ENCODE measurements around the gene QRICH2. TPM values are rescaled to one million over a fixed set of nuclear protein-coding genes. Genes with fewer than 3 reads are reported as not detected.

The QRICH2 gene, protein sequence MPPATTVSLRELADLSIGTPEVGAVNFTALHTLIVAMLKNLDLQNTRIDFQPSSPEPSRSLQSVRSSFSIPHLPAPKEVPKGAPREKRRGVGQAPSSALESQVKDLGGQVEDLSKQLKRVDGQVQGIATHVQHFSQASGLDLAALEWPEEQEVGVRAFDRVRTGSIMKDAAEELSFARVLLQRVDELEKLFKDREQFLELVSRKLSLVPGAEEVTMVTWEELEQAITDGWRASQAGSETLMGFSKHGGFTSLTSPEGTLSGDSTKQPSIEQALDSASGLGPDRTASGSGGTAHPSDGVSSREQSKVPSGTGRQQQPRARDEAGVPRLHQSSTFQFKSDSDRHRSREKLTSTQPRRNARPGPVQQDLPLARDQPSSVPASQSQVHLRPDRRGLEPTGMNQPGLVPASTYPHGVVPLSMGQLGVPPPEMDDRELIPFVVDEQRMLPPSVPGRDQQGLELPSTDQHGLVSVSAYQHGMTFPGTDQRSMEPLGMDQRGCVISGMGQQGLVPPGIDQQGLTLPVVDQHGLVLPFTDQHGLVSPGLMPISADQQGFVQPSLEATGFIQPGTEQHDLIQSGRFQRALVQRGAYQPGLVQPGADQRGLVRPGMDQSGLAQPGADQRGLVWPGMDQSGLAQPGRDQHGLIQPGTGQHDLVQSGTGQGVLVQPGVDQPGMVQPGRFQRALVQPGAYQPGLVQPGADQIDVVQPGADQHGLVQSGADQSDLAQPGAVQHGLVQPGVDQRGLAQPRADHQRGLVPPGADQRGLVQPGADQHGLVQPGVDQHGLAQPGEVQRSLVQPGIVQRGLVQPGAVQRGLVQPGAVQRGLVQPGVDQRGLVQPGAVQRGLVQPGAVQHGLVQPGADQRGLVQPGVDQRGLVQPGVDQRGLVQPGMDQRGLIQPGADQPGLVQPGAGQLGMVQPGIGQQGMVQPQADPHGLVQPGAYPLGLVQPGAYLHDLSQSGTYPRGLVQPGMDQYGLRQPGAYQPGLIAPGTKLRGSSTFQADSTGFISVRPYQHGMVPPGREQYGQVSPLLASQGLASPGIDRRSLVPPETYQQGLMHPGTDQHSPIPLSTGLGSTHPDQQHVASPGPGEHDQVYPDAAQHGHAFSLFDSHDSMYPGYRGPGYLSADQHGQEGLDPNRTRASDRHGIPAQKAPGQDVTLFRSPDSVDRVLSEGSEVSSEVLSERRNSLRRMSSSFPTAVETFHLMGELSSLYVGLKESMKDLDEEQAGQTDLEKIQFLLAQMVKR (N-terminal part only)
- total RNA-seq = 2.1 and 3.8 TPM in 2 replicates

DNA sequence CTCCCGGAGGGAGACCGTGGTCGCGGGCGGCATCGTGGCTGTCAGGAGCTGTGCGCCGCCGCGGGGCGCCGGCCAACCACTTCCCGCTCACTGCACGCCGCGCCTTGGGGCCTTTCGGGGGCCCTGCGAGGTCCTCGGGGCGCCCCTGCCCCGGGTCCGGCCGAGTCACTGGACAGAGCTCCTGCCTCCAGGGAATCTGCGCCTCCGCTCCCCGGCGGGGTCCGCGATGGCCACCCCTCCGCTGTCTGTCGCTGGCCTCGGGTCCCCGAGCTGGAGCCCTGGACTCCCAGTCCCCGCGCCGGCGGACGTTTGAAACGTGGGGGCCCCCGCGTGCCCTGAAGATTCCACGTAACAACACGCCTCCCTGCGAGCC is at the start of gene QRICH2:
QRICH2 (minus strand) TSS at position 311 of the 373 bp plus-strand sequence; CDS start at position 33, 278 bp downstream.
- FAIRE-seq (no peak), DNase-seq (ENCODE audit: low read depth) (no peak)
- Histone ChIP-seq H3K27me3 (ENCODE audit: control insufficient read depth, insufficient read depth, low read length) (no peaks in the 10 kb centered on the region), H3K36me3 (ENCODE audit: control insufficient read depth, insufficient read depth, low read length) (peaks cover 4% of the 10 kb centered on the region), H3K4me3 (ENCODE audit: low read depth, low read length) (no peak within 1 kb of the TSS)
- TF ChIP-seq, protein P1, sequence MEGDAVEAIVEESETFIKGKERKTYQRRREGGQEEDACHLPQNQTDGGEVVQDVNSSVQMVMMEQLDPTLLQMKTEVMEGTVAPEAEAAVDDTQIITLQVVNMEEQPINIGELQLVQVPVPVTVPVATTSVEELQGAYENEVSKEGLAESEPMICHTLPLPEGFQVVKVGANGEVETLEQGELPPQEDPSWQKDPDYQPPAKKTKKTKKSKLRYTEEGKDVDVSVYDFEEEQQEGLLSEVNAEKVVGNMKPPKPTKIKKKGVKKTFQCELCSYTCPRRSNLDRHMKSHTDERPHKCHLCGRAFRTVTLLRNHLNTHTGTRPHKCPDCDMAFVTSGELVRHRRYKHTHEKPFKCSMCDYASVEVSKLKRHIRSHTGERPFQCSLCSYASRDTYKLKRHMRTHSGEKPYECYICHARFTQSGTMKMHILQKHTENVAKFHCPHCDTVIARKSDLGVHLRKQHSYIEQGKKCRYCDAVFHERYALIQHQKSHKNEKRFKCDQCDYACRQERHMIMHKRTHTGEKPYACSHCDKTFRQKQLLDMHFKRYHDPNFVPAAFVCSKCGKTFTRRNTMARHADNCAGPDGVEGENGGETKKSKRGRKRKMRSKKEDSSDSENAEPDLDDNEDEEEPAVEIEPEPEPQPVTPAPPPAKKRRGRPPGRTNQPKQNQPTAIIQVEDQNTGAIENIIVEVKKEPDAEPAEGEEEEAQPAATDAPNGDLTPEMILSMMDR (IDR thresholded peaks at IDR 0.05; ENCODE audit: insufficient read depth, low read length, severe bottlenecking) = no peak

- DNase-seq (ENCODE audit: low read depth) (no peak), FAIRE-seq (no peak)
These were observed 49.6 kb upstream of the QRICH2 start for GRCh38 chr17:76357597-76358158.

DNA sequence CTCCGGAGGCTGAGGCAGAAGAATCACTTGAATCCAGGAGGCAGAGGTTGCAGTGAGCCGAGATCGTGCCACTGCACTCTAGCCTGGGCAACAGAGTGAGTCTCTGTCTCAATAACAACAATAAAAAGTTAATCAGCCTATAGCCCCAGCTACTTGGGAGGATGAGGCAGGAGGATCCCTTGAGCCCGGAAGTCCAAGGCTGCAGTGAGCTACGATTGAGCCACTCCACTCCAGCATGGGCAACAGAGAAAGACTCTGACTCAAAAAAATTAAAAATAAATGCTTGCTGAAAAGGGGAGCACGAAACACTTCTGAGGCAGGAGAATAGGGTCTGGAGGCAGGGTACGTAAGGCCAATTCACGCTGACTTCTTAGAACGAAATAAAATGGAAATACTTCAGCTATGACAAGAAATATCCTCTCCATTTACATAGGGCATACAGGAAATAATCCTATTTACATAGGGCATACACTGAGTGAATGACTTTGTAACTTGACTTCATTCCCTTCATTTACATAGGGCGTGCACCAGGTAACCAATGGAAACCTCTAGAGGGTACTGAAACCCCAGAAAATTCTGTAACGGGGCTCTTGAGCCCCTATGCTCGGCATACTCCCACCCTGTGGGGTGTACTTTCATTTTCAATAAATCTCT is 48.9 kb upstream of the QRICH2 start:
- H3K4me3 ChIP-seq (ENCODE audit: low read depth, low read length) = no peak overlapping the region
- H3K36me3 ChIP-seq (ENCODE audit: control insufficient read depth, insufficient read depth, low read length) = no peaks in the 10 kb centered on the region
- FAIRE-seq (no peak), DNase-seq (ENCODE audit: low read depth) (peak; percentile 40)
- TF ChIP-seq, protein P1 (IDR thresholded peaks at IDR 0.05; ENCODE audit: insufficient read depth, low read length, severe bottlenecking) = no peak
- H3K27me3 ChIP-seq (ENCODE audit: control insufficient read depth, insufficient read depth, low read length) = no peaks in the 10 kb centered on the region

More at GRCh38 chr17:76357597-76358158, 49.6 kb upstream of the QRICH2 start:
- no peaks in the 10 kb centered on the region for H3K36me3 ChIP-seq (ENCODE audit: control insufficient read depth, insufficient read depth, low read length)
- TF ChIP-seq, protein P1 (IDR thresholded peaks at IDR 0.05; ENCODE audit: insufficient read depth, low read length, severe bottlenecking) = no peak
- no peaks in the 10 kb centered on the region for H3K27me3 ChIP-seq (ENCODE audit: control insufficient read depth, insufficient read depth, low read length)
- no peak overlapping the region for H3K4me3 ChIP-seq (ENCODE audit: low read depth, low read length)

DNA sequence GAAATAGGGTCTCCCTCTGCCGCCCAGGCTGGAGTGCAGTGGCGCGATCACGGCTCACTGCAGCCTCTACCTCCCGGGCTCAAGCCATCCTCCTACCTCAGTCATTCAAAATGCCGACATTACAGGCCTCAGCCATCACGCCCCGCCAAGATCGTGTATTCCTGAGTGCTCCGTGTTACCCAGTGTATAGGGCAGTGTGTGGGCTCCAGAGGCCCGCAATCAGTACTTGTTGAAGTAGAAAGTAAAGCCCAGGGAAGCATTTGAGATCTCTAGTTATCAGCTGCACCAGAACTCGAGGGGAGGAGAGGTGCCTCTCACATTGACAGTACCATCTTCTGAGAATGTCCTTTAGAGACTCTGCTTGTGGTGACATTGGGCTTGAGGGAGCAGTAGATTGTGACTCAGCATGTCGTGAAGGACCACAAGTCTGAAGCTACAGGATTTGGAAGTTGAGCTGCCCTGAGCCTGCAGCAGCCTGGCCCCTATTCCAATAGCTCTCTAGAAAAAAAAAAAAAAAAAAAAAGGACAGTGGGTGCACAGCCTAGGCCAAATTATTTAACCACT is 46.8 kb upstream of the QRICH2 start:
- TF ChIP-seq, protein P1 (IDR thresholded peaks at IDR 0.05; ENCODE audit: insufficient read depth, low read length, severe bottlenecking) = no peak
- H3K4me3 ChIP-seq (ENCODE audit: low read depth, low read length) = no peak overlapping the region

More for the DNA sequence above, 46.8 kb upstream of the QRICH2 start:
- H3K36me3 ChIP-seq (ENCODE audit: control insufficient read depth, insufficient read depth, low read length) = no peaks in the 10 kb centered on the region
- FAIRE-seq (no peak), DNase-seq (ENCODE audit: low read depth) (no peak)
- H3K27me3 ChIP-seq (ENCODE audit: control insufficient read depth, insufficient read depth, low read length) = no peaks in the 10 kb centered on the region
